ENCODE results near the gene NELL1.
"Not testable (repeated sequence)": the region's sequence is repeated elsewhere in the genome, so short reads cannot be mapped to it uniquely, and the experiment has no call there.

Gene NELL1

GRCh38 chr11:20771681-20772080 lies 102.3 kb downstream of the NELL1 start:
- no peak for DNase-seq

GRCh38 chr11:20775331-20775730 lies 105.9 kb downstream of the NELL1 start:
- no peak for DNase-seq

GRCh38 chr11:20782775-20783174 lies 113.4 kb downstream of the NELL1 start:
- no peak for DNase-seq

GRCh38 chr11:20783220-20783619 lies 113.8 kb downstream of the NELL1 start:
- DNase-seq, result no peak

- DNase-seq, result no peak
Observed at GRCh38 chr11:20790622-20791021, 121.2 kb downstream of the NELL1 start.

GRCh38 chr11:20795005-20795404 lies 125.6 kb downstream of the NELL1 start:
- no peak for DNase-seq

GRCh38 chr11:20808328-20808727 lies 138.9 kb downstream of the NELL1 start:
- DNase-seq, result no peak

GRCh38 chr11:20821046-20821445 lies 151.7 kb downstream of the NELL1 start:
- DNase-seq, result no peak

- no peak for DNase-seq
Observed at GRCh38 chr11:20821470-20821869, 152.1 kb downstream of the NELL1 start.

- DNase-seq, result no peak
Observed at GRCh38 chr11:20824773-20825172, 155.4 kb downstream of the NELL1 start.

- DNase-seq, result no peak
Observed at GRCh38 chr11:20835561-20835960, 166.2 kb downstream of the NELL1 start.

GRCh38 chr11:20839231-20839630 lies 169.8 kb downstream of the NELL1 start:
- DNase-seq, result no peak

GRCh38 chr11:20840341-20840740 lies 171.0 kb downstream of the NELL1 start:
- no peak for DNase-seq

- DNase-seq, result no peak
Observed at GRCh38 chr11:20844216-20844615, 174.8 kb downstream of the NELL1 start.

- DNase-seq, result no peak
Observed at GRCh38 chr11:20844630-20845029, 175.2 kb downstream of the NELL1 start.

GRCh38 chr11:20854215-20854955 lies 185.0 kb downstream of the NELL1 start:
- DNase-seq, result no peak

- no peak for DNase-seq
Observed at GRCh38 chr11:20861322-20861721, 191.9 kb downstream of the NELL1 start.

- DNase-seq, result not testable (repeated sequence)
Observed at GRCh38 chr11:20862263-20862662, 192.9 kb downstream of the NELL1 start.

GRCh38 chr11:20864628-20865027 lies 195.2 kb downstream of the NELL1 start:
- no peak for DNase-seq

- DNase-seq, result no peak
Observed at GRCh38 chr11:20865161-20865560, 195.8 kb downstream of the NELL1 start.

GRCh38 chr11:20869123-20869522 lies 199.7 kb downstream of the NELL1 start:
- DNase-seq, result no peak

GRCh38 chr11:20873054-20873453 lies 203.7 kb downstream of the NELL1 start:
- no peak for DNase-seq

GRCh38 chr11:20874358-20874757 lies 205.0 kb downstream of the NELL1 start:
- DNase-seq, result no peak

- DNase-seq, result no peak
Observed at GRCh38 chr11:20875889-20876288, 206.5 kb downstream of the NELL1 start.

GRCh38 chr11:20876738-20877137 lies 207.4 kb downstream of the NELL1 start:
- DNase-seq, result no peak
